ENCODE data around the gene COL4A2.

COL4A2 gene

DNA sequence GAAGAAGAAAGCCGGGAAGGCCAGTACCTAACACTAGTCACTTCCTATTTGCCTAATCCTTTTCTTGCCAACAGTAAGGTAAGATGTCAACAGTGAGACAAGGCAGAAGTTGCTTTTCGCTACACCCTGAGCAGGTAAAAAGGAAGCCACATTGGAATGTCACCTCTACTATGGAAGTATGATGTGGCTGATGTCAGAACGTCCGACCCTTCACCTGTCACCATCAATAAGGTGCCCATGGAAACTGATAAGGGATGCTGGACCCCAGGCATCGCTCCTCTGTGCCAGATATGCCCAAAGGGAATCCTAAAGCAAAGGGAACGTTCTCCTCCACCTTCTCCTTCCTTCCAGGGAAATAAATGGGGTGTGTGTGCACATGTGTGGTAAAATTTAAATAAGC is 34.4 kb upstream of the COL4A2 start:
- no peak for DNase-seq (ENCODE audit: low spot score)

DNA sequence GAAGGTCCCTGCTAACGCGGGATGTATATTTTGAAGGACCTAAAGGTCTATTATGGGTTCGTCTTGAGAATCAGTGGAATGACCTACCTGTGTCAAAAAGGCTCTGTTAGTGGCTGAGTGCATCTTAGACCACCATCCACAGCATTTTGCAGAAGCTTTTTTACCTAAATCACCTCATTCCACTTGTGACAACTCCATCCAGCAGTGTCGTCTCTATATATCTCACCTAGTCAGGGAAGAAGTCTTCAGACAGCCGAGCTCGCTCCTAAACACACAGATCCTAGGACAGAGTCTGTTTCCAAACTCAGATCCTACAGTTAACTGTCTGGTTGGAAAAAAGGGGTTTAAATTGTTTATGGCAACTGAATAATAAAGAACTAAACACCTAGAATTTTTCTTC is 33.8 kb upstream of the COL4A2 start:
- no peak for DNase-seq (ENCODE audit: low spot score)

DNA sequence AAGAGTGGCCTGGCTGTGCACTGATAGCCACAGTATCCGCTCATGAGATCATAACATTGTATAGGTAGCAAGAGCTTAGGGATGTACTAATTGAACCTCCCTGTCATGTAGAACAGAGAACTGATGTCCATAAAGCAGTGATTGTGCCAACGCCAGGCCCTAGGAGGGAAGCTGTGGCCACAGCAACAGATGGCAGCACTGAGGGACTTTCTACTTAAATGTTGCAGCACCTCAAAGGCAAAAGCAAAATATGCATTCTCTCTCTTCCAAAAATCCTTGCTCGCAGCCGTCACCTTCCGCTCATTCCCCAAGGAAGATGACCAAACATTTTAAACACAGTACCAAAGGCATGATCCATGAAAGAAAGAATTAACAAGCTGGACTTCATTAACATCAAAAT is 32.4 kb upstream of the COL4A2 start:
- no peak for DNase-seq (ENCODE audit: low spot score)

DNA sequence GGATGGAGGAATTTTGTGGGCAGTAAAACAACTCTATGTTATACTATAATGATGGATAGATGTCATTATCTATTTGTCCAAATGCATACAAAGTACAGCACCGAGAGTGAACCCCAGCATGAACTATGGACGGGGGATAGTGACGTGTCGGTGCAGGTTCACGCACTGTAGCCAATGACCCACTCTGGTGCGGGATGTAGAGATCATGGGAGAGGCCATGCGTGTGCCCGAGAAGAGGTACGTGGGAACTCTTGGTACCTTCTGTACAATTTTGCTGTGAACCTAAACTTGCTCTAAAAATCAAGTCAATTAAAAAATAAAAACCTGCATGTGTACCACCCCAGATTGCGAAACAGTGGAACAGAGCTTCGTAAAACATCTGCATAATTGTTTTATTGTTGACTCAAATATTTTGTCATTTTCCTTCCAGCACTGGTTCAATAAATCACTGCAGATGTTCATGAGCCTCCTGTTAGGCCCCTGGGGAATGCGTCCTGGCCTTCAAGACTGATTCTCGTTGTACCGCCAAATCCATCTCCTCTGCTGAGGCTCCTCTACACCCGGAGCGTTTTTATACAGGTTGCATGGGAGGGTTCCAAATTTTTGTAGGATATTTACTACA is 31.0 kb upstream of the COL4A2 start:
- no peak for DNase-seq (ENCODE audit: low spot score)

DNA sequence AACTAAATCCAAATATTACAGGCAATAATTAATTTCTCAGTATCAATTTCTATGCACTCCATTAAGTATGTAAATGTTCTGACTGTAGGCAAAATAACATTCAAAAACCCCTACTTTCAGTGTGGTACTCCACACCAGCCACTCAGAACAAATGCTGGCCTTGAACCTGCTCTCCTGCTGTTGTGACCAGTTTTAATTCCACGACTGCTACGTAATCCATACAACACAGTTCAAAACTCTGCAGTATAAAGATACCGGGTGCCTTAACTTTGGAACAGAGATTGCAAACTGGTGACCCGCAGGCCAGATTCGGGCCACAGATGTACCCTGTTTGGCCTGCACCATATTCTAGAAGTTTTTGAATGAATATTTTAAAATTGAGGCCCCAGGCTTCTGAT is 30.5 kb upstream of the COL4A2 start:
- DNase-seq (ENCODE audit: low spot score) = no peak

DNA sequence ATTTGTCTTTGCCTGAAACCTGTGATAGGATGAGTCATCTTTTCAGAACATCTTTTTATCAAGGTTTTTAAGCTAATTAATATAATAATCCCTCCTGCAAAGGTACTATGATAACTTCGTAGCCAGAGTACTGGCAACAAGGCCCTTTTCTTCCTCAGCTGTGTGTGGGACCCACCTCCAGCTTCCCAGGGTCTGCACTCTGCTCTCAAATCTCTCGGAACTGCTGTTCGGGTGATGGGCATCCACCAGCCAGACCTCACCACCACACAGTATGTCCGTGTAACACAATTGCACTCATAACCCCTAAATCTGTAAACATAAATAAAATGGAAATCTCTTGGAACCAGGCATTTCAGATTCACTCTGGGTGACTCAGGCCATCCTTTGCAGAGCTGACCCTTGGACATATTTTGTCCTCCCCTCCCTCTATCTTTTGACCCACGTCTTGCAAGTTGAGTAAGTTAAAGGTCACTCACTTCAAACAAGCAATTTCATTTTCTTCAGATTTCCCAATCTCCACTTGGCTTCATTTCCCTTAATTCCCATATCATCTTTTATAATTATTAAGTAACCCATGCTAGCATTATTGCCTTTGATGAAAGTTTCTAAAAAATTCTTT is 29.6 kb upstream of the COL4A2 start:
- no peak for DNase-seq (ENCODE audit: low spot score)

DNA sequence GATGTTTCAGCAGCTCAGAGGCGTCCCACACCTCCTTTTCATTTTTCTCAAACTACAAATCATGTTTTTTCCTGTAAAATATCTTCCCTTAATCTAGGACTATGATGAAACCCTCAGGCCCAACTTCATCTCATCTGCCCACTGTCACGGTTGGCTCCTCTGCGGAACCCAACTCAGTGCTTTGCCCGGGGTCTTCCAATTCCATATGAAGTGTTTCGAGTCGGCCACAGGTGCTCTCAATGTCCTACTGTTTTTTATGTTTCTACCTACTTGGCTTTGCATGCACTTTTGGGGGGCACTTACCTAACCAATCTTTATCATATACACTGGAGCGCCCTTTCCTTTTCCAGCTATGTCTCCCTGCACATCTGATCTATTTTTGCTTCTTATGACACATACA is 28.2 kb upstream of the COL4A2 start:
- no peak for DNase-seq (ENCODE audit: low spot score)

DNA sequence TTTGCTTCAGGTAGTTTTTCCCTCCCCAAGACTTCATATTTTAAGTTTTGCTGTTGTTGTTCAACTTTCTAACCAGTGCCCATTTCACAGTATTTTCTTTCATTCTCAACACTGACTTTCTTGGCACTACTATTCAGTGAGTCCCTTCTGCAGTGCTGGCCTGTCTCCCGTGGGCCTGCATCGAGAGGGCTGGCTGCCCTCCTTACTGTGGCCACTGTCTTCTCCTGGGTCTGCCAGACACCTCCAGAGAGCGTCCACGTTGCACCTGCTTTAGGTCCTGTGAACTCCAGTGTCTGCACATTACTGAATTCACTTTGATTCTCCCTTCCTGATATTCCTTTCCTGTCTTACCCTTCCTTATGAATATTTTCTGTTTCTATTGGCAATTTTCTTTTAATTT is 27.4 kb upstream of the COL4A2 start:
- no peak for DNase-seq (ENCODE audit: low spot score)

DNA sequence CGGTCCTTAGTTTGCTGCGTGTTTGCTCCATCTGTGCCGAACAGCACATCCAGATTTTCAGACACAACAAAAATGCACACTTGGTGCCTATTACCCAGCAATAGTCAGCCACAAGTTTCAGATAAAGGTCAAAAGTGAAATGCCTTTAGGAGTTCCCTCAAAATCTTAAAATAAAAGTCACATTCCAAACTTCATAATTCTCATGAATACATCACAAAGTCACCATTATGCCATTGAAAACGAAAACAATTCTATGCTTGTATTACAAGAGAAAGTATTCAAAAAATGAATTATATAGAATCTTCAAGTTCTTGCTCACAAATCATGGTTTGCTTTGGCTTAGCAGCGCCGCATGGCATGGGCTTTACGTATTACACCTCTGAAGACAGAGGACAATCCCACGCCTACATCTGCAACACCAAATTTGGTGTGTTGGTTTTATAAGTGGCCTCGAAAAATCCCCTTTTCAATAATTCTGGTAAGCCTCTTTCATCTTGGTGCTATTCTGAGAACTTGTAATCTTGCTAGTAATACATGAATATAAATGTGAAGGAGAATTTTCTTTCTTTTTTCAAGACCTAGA is 26.8 kb upstream of the COL4A2 start:
- DNase-seq (ENCODE audit: low spot score) = no peak

DNA sequence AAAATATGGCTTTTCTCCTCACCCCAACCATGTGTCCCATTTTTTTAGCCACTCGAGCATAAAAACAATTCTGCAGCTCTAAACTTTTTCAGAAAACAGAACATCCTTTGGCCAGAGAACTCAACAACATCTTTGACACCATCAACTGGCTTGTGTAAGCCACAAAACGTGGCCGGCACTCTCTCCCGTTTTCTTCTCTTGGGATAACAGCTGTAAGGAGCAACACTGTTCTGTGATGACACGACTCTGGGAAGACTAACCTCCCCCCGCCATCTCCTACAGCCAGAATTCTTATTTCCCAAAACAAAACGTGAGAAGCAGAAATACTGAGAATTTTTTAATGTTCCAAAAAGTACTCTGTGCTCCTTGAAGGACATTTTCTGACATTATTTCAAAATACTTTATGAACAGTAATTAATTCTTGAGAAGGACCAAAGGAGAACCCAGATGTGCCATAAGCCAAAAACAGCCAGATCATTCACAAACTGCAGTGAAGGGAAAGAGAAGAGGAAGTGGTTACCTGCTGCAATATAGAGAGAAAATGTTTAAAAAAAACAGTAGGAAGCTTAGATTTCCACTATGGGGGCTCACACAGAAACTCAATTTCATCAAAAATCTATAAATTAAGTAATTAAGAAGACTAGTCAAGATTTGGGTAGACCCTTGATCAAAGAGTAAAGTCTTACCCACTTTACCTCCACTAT is 25.9 kb upstream of the COL4A2 start:
- no peak for DNase-seq (ENCODE audit: low spot score)

DNA sequence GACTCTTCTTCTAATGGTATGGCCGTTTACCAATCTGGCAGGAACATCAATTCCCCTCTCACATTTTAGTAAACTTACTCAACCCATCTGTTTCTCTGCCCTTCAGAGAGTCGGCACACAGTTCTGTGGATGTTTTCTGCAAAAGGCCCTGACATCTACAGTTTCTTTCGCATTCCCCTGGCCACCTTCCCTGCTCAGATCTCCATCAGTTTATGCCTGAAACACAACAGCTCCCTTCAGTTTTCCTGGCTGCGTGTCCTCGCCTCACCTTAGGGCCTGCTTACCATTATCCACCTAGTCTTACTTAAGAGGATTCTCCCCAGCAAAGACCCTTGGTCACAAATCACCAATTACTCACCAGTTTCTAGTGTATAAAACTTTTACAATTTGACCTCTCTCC is 25.3 kb upstream of the COL4A2 start:
- DNase-seq (ENCODE audit: low spot score) = no peak

DNA sequence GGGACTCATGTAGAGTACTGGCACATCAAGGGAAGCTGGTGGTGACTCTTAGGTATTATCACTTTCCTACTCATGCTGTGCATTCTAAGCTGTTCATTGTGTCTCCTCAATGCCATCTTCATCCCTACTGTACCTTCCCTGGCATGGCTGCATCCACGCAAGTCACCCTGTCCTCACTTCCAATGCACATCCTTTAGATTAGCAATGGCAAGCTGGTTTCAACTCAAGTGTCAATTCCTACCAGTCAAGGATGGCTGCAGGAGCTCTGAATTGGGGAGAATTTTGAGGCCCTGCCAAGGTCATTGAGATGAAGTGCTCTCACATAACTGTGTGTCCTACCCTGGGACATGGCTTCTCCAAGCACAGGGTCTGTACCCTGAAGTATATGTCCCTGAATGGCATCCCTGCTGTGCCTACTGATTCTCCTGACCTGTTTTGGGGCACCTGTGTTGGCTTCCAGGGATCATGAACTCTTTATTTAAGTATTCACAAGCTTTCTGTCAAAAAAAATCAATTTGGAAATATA is 24.7 kb upstream of the COL4A2 start:
- no peak for DNase-seq (ENCODE audit: low spot score)

DNA sequence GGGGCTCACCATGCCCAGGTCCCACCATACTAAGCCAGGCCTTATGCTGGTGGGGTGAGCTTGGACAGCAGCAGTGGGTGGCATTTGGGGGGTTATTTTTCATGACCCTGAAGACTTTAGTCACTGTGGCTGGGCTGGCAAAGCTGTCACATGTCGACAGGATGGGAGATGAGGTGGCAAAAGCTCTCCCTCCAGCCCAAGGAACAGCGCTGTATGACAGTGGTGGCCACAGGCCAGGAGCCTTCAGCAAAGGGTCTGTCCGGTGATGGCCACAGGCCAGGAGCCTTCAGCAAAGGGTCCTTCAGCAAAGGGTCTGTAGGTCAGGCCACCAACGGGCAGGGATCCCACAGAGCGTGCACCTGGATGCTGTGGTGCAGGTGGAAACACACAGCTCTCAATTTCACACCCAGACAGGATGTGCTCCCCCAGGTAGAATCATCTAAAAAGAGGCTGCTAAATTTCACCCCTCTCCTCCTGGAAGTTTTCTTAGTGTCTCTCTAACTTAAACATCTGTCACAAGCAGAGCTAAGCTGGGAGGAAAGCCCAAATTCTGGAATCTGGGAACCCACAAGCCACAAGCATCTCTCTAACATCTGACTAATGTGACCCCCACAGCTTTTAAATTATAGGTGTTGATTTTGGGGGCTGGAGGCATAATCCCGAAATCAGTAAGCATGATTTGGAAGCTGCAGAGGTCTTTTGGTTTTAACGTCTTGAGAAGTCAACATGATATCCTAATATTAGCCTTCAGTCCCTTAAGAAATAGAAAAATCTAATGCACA is 23.2 kb upstream of the COL4A2 start:
- no peak for DNase-seq (ENCODE audit: low spot score)

DNA sequence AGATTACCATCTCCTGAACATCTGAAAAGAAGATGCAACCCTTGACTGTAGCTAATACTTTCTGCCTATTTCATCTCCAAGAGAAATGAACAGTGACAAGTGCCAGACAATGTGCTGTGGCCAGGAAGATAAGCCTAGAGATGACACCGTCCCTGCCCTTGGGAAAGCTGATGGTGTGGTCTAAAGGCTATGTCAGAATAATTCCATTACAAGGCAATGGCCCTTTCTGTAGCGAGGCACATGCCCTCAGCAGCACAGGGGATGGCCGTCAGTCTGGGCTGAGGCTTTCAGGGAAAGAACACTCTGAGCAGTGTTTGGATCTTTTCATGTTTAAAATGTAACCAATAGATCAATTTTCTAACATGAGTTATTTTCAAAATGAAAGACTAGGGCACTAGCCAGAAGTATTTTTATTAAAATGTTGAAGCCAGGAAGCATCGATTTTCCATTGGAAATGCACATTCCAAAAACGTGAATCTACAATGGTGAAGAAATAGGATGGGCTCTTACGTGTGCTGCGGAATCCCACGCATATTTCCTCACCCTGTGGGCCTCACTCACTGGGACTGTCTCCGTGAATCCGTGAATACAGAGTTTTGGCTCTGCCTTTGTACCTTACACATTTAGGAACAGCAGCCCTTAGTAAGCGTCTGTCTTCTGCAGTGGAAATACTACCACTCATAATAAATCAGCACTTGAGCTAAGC is 22.2 kb upstream of the COL4A2 start:
- no peak for DNase-seq (ENCODE audit: low spot score)

DNA sequence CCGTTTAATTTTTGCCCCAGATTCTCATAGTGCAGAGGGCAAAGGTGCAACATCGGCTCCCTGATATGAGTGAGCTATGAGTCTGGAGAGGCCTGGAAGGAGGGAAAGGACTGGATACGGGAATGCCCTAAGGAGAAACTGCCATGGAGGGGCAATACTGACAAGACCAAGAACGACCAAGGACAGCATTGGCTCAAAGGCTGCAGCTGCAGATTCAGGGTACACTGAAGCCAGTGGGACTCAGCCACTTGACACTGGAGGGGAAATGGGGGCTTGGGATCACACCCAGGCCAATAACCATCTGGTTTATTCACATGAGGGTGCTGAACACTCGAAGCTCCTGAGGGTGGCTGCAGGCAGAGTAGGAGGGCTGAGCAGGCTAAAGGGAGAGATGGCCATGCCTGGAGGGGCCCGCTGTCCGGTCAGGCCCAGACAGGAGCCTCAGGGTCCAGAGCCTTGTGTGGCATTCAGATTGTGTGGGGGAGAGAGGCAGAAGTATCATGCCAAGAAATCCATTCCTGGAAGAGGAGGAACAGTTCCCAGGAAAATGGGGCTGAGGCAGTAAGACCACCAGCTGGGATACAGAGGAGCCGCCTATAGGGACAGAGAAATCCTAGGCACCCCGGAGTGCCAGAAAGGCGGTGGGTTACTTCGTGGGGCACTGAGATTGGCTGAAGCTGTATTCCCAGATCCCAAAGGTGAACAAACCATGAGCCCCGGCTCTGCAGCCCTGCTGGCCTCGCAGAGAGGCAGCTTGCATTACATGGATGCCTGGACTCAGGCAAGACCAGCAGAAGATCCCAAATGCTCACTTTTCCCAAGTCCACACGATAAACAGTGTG is 20.9 kb upstream of the COL4A2 start:
- no peak for DNase-seq (ENCODE audit: low spot score)

DNA sequence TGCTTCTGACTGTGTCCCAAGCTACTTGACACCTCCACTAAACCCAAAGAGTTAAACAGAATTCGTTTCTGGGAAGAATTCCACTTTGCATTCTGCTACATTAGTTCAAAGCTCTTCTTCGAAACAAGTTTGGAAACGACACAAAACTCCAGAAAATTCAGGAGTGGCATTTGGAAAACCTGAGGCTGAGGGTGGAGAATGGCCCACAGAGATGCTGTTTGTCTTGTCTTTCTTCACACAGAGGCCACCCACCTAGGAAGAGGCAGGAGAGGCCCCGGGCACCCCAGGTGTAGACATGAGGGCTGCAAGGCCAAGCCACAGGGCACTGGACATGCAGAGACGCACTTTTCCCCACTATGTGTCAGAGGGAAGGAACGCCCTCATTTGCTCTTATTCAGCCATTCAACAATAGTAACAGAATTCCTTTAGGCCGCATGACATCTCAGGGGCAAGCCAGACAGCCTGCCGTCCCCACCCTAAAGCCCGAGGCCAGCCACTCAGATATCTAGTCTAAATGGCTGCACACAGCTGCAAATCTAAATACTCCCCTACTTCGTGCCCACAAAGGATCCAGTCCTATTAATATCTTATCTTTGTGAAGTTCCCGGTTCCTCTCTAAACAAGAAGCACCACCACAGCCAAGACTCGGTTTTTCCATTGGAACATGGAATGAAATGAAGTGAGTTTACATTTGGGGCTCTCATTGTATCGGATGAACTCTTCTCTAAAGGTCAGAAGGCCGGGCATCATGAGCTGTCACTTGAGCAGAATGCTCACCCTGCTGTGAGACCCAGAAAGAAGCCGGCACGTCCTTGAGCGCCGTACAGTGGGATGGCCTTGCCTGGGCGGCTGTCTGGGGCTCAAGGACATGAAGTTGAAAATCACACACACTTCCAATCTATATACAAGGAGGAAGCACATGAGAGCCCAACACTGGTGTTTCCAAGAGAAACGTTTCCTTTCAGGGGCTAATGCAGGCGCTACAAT is 20.0 kb upstream of the COL4A2 start:
- no peak for DNase-seq (ENCODE audit: low spot score)

DNA sequence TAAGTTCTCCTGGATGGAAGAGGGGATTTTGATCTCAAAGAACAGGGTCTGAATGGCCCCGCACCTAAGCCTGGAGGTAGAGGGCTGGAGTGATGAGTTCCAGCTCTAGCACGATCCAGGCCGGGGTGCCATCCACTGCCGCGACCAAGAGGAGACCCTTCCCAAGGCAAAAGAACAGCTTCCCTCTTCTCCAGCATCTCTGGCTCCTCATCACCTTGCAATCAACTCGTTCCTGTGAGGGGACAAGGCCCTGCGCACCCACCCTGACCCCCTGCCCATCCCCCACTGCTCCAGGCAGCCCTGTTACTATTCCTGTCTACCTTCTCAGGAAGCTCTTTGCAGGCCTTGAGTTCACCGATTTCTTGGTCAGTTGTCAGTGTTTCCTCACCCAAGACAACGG is 17.9 kb upstream of the COL4A2 start:
- no peak for DNase-seq (ENCODE audit: low spot score)

DNA sequence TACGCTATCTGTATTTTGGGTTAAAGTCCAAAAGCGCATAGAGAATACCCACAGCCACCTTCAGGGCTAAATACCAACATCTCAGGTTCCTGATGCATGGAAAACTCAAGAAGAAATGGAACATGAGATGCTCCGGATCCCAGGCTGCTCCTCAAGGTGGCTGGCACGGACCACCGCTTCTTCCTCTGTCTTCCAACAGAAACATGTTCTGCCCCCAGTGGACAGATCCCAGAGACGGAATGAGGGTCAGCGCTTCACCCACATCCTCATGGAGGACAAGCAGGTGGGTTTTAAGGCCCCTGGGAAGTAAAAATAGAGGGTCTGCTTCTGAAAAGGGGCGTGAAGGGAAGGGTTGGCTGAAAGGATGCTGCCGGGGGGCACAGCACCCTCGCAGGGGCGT is 17.4 kb upstream of the COL4A2 start:
- DNase-seq (ENCODE audit: low spot score) = no peak

DNA sequence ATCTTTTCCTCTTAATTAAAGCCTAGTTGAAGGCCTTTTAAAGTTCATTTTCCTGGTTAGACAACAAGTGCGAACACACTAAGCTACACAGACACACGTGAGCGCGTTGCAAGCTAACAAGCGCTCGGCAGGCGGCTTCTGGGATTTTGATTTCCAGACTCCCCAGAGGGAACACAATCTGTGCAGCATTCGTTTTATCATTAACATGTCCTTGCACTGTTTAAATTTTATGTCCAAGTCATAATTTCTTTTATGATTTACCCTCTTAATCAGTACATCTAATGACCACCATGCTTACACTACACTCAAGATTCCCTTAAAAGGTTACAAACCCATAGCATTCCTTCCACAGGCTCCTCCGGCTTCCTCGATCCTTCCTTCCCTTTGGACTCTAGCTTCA is 16.9 kb upstream of the COL4A2 start:
- no peak for DNase-seq (ENCODE audit: low spot score)

DNA sequence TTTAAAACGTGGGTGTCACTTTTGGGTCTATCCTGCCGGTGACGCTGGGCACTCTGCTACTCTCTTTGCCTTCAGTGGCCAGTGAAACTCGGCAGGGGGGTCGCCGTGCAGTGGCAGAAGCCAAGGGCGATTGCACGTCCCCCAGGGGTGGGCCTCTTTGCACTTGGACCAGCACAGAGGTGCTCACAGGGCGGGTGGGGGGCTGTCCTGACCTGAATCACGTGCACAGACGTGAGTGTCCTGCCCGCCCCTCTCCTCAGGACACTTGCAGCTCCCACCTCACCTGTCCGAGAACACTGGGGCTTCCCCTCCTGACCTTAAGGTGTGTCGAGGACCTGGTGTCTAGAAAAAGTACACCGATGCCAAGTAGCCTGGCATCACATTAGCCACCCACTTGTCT is 16.3 kb upstream of the COL4A2 start:
- DNase-seq (ENCODE audit: low spot score) = no peak

Data from HuH-7 (cell line).